ENCODE measurements around the gene CRIM1. TPM values are rescaled to one million over a fixed set of nuclear protein-coding genes. Genes with fewer than 3 reads are reported as not detected.
A peak's percentile ranks its signal among the peaks of the same experiment; 100 is the strongest.

The CRIM1 gene
- total and polyA plus RNA-seq, 12 donors = 7.6 to 66.3 (median 24.3) TPM

DNA sequence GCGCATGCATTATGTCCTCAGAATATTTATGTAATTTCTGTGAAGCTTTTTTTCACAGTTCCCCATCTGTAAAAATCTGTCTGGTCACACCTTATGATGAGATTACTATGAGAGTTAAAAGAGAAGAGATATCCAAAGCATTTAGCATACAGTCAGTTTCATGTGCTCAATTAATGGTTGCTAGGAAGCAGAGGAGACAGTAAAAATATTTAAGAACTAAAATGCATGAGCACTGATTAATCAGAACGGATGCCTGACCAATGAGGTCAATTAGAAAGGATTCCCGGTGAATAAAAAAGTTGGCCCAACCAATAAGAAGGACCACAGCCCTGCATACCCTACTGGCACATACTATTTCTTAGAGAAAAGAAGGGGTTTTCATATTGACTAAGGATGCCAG lies 12.0 kb upstream of the CRIM1 start:
- DNase-seq = no peak
- intact Hi-C loops (cut with DNase I) = no loop called here
- Histone ChIP-seq H3K27ac (no peak overlapping the region), H3K27me3 (peaks cover 6% of the 10 kb centered on the region), H3K4me3 (no peak overlapping the region), H3K9me3 (replicated peaks in 1 of 3) (no peaks in the 10 kb centered on the region), H3K4me1 (replicated peaks in 1 of 2) (no peaks in the 10 kb centered on the region), H3K36me3 (replicated peaks in 1 of 2) (no peaks in the 10 kb centered on the region)
- TF ChIP-seq, protein P1, sequence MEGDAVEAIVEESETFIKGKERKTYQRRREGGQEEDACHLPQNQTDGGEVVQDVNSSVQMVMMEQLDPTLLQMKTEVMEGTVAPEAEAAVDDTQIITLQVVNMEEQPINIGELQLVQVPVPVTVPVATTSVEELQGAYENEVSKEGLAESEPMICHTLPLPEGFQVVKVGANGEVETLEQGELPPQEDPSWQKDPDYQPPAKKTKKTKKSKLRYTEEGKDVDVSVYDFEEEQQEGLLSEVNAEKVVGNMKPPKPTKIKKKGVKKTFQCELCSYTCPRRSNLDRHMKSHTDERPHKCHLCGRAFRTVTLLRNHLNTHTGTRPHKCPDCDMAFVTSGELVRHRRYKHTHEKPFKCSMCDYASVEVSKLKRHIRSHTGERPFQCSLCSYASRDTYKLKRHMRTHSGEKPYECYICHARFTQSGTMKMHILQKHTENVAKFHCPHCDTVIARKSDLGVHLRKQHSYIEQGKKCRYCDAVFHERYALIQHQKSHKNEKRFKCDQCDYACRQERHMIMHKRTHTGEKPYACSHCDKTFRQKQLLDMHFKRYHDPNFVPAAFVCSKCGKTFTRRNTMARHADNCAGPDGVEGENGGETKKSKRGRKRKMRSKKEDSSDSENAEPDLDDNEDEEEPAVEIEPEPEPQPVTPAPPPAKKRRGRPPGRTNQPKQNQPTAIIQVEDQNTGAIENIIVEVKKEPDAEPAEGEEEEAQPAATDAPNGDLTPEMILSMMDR (IDR thresholded peaks at IDR 0.05) = no peak
- TF ChIP-seq POLR2A (IDR thresholded peaks at IDR 0.05) = no peak
- 79 to 92% (median 83%) methylated on average over 3 of the region's 3 CpGs for WGBS, 4 donors

DNA sequence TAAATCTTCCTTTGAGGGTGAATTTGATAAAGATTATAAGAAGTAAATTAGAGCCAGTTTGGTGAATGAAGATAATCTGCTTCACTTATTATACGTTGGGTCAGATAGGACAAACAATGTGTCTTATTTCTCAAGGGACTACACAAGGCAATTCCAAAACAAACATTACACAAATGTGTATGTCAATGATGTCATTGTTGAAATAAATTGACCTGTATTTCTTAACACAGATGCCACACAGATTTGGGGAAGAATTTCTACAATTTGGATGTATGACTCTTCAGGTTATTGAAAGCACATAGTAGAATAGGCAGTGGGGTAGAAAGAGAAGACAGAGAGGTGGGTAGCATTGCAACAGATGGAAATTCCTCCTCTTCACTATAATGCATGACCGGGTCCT lies 6.9 kb upstream of the CRIM1 start:
- Histone ChIP-seq H3K36me3 (replicated peaks in 1 of 2) (no peaks in the 10 kb centered on the region), H3K4me1 (replicated peaks in 1 of 2) (peaks cover 0 to 13% of the 10 kb centered on the region in 2 donors), H3K9me3 (replicated peaks in 1 of 3) (no peaks in the 10 kb centered on the region), H3K27me3 (no peaks in the 10 kb centered on the region), H3K4me3 (no peak overlapping the region), H3K27ac (no peak overlapping the region)
- WGBS, 4 donors = 67 to 86% (median 74%) methylated on average over 2 of the region's 2 CpGs
- TF ChIP-seq, protein P1 (IDR thresholded peaks at IDR 0.05) = no peak
- no peak for TF ChIP-seq POLR2A (IDR thresholded peaks at IDR 0.05)
- no peak for DNase-seq
- intact Hi-C loops (cut with DNase I) = no loop called here

DNA sequence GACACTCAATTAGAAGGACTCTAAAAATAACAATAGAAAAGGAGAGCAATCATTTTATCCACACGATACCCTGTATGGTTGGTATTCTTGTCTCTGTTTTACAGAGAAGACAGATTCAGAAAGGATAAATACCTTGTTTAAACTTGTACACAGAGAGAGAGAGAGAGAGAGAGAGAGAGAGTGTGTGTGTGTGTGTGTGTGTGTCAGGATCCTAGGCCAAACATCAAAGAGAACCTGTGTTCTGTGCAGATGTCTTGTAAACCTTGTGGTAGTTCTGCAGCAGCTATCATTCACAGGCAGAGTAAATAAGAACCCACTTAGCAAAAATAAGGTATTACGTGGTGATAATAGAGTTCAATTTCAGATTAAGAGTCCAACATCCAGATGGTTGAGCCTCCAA lies 4.3 kb upstream of the CRIM1 start:
- no peak overlapping the region for H3K27ac ChIP-seq
- intact Hi-C loops (cut with DNase I) = loop anchor here (5.0 to 10.0 kb wide), 3 partner anchors 104 to 311 kb away; no protein-coding TSS in a partner anchor
- H3K36me3 ChIP-seq (replicated peaks in 1 of 2) = no peaks in the 10 kb centered on the region
- no peaks in the 10 kb centered on the region for H3K27me3 ChIP-seq
- TF ChIP-seq, protein P1 (IDR thresholded peaks at IDR 0.05) = no peak
- no peak for TF ChIP-seq POLR2A (IDR thresholded peaks at IDR 0.05)
- DNase-seq = no peak
- H3K9me3 ChIP-seq (replicated peaks in 1 of 3) = no peaks in the 10 kb centered on the region
- H3K4me1 ChIP-seq (replicated peaks in 1 of 2) = peaks cover 0 to 17% of the 10 kb centered on the region in 2 donors
- 81 to 91% (median 84%) methylated on average over 2 of the region's 2 CpGs for WGBS, 4 donors
- H3K4me3 ChIP-seq = no peak overlapping the region

DNA sequence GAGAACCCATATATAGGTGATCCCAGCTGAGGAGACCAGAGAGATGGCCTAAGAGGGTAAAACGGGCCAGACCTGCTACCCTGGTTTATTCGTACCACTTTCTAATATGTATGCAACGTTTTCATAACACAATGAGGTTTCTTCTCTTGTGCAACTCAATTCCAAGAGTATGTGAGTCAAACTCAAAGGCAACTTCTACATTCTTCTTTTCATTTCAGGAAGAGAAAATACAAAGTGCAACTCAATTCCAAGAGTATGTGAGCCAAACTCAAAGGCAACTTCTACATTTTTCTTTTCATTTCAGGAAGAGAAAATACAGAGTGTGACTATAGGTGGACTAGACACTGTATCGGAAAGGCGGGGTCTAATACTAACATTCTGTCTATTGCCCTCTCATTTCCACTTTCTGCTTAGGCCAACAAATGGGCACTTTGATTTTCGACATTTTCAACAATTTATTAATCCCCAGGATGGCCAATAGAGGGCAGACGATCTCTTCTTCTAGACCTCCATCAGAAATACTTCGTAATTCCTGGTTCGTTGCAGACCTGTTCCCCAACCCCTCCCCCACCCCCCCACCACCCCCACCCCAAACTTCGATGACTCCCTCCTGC lies 3.7 kb upstream of the CRIM1 start:
- peak in 3 of 7 donors; percentile 16 to 34 (median 24) for DNase-seq
- Histone ChIP-seq H3K27me3 (no peaks in the 10 kb centered on the region), H3K4me1 (replicated peaks in 1 of 2) (peaks cover 0 to 17% of the 10 kb centered on the region in 2 donors), H3K4me3 (no peak overlapping the region), H3K36me3 (replicated peaks in 1 of 2) (no peaks in the 10 kb centered on the region), H3K9me3 (replicated peaks in 1 of 3) (no peaks in the 10 kb centered on the region), H3K27ac (no peak overlapping the region)
- 17 to 23% (median 19%) methylated on average over 10 of the region's 10 CpGs for WGBS, 4 donors
- TF ChIP-seq, protein P1 (IDR thresholded peaks at IDR 0.05) = peak; percentile 51 to 71 (median 58)
- no peak for TF ChIP-seq POLR2A (IDR thresholded peaks at IDR 0.05)
- intact Hi-C loops (cut with DNase I) = loop anchor here (5.0 to 10.0 kb wide), 3 partner anchors 103 to 310 kb away; no protein-coding TSS in a partner anchor
